Stimulated activated CD4-positive, alpha-beta T cell treated with anti-CD3 and anti-CD28 coated beads, Interleukin-15, amount 100 ng/mL, for 24 hours (primary cell): ENCODE measurements around the gene IQCF6.
A peak's percentile ranks its signal among the peaks of the same experiment; 100 is the strongest.
"Not testable (repeated sequence)": the region's sequence is repeated elsewhere in the genome, so short reads cannot be mapped to it uniquely, and the experiment has no call there.

Source experiments
- DNase-seq: peaks from one replicate; pipeline ENCODE4 v3.0.0-alpha.2; 2020

IQCF6 gene

DNA sequence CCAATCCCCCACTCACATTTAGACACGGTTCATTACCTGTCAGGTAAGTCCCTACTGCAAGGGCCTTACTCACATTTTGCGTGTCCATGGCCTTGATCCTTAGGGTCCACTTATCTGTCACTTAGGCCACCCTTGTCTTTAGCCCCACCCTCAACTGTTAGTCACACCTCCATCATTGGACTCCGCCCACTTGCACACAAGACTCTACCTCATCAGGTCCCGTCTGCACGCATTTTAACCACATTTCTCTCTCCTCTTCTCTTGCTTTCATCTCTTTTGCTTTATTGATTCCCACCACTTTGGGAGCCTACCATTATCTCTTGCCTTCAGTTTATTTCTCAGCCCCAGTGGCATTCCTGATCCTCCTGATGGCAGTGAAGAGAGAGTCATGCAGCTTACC, at the start of gene IQCF6:
TSS of gene IQCF6 (minus strand) at position 101 of the 400 bp plus-strand sequence. CDS start at position 88, 13 bp downstream.
- no peak for DNase-seq

DNA sequence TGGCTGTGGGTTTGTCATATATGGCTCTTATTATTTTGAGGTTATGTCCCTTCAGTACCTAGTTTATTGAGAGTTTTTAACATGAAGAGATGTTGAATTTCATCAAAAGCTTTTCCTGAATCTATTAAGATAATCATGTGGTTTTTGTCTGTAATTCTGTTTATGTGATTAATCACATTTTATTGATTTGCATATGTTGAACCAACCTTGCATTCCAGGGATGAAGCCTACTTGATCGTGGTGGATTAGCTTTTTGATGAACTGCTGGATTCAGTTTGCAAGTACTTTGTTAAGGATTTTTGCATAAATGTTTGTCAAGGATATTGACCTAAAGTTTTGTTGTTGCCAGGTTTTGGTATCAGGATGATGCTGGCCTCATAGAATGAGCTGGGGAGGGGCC, 49.3 kb upstream of the IQCF6 start:
- no peak for DNase-seq

- peak; percentile 44 for DNase-seq
Measured at GRCh38 chr3:51819709-51820406, 40.8 kb upstream of the IQCF6 start.

GRCh38 chr3:51819151-51819550, 40.1 kb upstream of the IQCF6 start:
- no peak for DNase-seq

- no peak for DNase-seq
Measured at GRCh38 chr3:51817375-51817774, 38.3 kb upstream of the IQCF6 start.

DNA sequence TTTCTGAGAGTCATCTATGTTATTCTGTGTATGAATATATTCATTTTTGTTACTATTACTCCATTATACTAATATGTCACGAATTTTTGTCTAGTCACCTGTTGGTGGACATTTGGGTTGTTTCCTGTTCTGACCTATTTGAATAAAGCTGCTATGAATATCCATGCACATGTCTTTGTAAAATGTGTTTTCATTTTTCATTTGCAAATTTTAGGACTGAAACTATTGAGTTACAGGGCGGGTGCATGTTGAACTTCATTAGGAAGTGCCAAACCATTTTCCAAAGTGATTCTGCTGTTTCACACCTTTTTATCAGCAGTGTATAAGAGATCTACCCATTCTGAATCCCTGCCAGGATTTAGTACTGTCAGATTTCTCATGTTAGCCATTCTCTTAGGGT, 37.7 kb upstream of the IQCF6 start:
- no peak for DNase-seq

DNA sequence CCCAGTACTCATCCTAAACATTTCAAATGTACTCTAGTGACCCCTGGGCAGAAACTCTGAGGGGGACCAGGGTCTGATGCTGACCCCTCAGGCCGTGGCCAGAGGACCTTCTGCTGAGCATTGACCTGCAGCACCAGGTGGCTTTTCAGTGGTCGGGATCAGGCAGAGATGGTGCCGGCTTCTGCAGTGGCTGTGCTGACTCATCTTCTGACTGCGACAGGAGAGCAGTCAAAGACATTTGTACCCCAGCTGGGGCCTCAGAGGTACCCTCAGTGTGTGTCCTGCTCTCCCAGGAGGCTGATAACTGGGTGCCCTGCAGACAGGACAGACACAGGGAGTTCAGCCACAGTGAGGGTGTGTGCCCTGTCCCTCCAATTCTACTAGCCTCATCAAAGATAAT, 36.6 kb upstream of the IQCF6 start:
- DNase-seq, result no peak

GRCh38 chr3:51814034-51814433, 35.0 kb upstream of the IQCF6 start:
- DNase-seq, result no peak

DNA sequence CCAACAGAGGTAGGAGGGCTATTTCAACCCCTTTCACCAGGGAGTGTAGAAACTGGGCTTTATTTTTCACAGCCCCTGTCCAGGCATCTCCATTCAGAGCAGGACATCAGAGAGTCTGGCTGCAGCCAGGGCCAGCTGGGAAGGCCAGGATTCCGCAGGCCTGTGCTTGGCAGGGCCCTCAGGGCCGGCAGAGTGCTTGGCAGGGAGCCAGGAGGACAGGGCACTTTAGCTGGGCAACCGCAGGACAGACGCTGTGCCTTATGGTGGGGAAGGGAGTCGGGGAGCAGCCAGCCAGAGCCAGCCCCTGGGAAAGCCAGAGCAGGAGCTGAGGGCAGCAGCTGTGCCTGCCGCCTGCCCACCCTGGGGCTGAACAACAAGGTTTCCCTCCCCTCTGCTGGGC, 34.5 kb upstream of the IQCF6 start:
- no peak for DNase-seq

- DNase-seq, result no peak
Measured at GRCh38 chr3:51808934-51809333, 29.9 kb upstream of the IQCF6 start.

- no peak for DNase-seq
Measured at GRCh38 chr3:51802106-51802703, 23.2 kb upstream of the IQCF6 start.

DNA sequence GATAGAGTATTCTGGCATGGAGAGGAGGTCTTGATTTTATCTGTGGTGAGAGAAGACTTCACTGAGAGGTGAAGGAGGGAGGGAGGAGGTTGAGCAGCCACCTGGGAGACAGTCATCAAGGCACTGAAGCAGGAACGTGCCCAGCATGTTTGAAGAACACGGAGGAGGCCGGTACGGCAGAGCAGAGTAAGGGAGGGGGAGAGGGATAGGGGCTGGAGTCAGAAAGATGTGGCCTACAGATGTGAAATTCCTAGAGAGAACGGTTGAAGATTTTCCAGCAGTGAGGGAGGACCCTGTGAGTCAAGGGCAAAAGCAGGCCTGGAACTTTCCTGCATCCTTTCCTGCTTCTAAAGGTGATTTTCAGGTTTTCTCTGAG, 21.7 kb upstream of the IQCF6 start:
- no peak for DNase-seq

GRCh38 chr3:51799879-51800749, 21.1 kb upstream of the IQCF6 start:
- DNase-seq, result peak; percentile 32

DNA sequence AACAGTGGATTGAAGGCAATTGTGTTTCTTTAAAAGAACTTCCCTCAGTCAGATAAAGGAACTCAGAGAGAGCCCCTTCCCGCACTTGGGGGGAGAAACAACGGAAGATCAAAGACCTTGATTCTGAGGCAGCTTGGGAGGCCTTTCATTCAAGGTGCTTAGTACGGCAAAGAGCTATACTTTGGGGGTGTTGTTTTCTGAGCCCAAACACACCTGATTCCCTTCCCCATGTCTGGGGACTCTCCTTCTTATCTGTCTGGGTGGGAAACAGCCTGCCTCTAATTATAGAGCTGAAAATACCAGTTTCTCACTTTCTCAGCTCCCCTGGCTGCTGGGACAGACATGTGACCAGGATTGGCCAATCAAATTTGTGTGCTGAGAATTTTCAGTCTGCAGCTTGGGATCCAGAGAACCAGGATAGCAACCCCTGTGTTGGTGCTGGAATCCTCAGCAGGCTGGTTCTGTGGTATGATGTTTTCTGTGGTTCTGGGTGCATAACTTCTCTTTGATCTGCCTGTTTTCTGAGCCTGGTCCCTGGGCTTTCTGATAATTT, 19.4 kb upstream of the IQCF6 start:
- DNase-seq, result no peak

DNA sequence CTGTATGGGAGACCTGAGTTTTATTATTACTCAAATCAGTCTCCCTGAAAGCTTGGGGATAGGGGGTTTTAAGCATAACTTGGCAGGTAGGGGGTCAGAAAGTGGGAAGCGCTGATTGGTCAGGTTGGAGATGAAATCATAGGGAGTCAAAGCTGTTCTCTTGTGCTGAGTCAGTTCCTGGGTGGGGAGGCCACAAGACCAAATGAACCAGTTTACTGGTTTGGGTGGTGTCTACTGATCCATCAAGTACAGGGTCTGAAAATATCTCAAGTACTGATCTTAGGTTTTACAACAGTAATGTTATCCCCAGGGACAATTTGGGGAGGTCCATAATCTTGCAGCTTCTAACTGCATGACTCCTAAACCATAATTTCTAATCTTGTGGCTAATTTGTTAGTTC, 17.8 kb upstream of the IQCF6 start:
- DNase-seq, result peak; percentile 12

DNA sequence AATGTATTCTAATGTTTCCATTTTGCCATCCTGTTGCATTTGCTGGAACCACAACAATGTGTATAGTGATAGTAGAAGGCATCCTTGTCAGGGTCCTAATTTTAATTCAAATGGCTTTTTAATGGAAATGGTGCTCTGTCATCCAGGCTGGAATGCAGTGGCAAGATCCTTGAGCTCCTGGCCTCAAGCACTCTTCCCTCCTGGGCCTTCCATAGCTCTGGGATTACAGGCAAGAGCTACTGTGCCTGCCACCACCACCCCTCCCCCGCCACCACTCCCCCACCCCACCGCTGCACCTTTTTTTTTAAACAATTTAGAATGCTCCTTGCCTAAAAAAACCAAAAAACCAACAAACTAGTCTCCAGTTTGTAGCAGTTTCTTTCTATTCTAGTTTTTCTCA, 15.2 kb upstream of the IQCF6 start:
- no peak for DNase-seq

DNA sequence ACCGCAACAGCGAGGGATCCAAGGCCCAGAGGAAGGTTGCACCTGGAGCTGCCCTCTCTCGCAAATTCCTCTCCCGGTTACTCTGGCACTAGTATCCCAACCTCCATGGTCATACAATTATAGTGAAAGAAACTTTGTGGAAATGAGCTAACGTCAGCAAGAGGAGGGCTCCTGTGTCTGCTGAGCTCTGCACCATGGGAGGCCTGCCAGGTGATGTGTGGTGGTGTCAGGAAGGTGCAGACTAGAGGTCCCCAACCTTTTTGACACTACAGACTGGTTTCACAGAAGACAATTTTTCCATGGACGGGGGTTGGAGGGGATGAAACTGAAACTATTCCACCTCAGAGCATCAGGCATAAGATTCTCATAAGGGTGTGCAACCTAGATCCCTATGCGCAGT, 13.2 kb upstream of the IQCF6 start:
- no peak for DNase-seq

DNA sequence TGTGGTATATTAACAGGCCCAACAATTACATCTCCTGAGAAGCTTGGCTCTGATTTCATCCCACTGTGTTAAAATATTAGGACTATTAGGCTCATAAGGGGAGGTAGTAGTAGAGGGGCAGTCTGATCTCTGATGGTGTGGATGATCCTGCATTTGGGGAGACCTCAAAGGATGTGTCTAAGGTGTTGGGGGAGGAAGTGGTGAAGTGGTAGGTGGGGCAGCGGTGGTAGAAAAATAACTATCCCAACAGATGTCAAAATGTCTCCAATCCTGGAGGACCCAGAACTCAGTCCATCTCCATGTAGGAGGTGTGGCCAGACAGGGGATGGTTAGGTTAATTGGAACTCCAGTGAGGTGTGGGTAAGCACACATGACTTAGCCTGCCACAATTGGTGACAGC, 10.4 kb upstream of the IQCF6 start:
- DNase-seq, result no peak

GRCh38 chr3:51787576-51787975, 8.5 kb upstream of the IQCF6 start:
- DNase-seq, result not testable (repeated sequence)

- DNase-seq, result no peak
Measured at GRCh38 chr3:51786267-51786666, 7.2 kb upstream of the IQCF6 start.

DNA sequence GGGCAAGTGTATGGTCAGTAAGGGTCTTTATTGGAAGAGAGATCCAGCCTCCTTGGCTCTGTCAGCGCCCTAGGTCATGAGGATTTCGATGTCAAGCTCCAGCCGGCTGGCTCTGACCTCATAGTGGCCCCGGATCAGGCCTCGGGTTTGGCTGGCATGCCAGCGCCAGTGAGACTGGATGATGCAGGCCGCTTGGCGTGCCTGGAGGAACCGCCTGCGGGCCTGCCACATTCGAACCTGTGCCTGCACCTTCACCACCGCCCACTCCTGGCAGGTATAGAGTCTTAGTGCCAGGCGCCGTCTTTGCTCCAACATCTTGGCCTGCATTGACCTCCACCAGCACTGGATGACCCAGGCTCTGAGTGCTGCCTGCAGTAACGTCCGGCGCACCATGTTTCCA, 483 bp downstream of the IQCF6 start:
- DNase-seq, result no peak

DNA sequence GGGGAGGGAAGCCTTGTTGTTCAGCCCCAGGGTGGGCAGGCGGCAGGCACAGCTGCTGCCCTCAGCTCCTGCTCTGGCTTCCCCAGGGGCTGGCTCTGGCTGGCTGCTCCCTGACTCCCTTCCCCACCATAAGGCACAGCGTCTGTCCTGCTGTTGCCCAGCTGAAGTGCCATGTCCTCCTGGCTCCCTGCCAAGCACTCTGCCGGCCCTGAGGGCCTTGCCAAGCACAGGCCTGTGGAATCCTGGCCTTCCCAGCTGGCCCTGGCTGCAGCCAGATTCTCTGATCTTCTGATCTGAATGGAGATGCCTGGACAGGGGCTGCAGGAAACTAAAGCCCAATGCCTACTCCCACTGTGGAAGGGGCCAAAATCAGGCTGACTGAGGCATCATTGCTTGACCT, 1.1 kb downstream of the IQCF6 start:
- DNase-seq, result no peak

- no peak for DNase-seq
Measured at GRCh38 chr3:51773529-51774056, 5.4 kb downstream of the IQCF6 start.
